Measurements from ENCODE around the gene ZDHHC18.
A peak's percentile ranks its signal among the peaks of the same experiment; 100 is the strongest.

The ZDHHC18 gene

GRCh38 chr1:26826261-26827105, at the start of gene ZDHHC18:
ZDHHC18 (plus strand) TSS chr1:26826688; CDS start chr1:26826805, 117 bp downstream.
- peak in 43 of 56 donors; percentile 20 to 84 (median 51) for DNase-seq

GRCh38 chr1:26779098-26779668, 47.3 kb upstream of the ZDHHC18 start:
- DNase-seq = no peak

GRCh38 chr1:26780344-26780957, 46.0 kb upstream of the ZDHHC18 start:
- peak in 1 of 56 donors; percentile 32 for DNase-seq

GRCh38 chr1:26781206-26781825, 45.2 kb upstream of the ZDHHC18 start:
- no peak for DNase-seq

- DNase-seq = no peak
Observed at GRCh38 chr1:26782521-26783212, 43.8 kb upstream of the ZDHHC18 start.

GRCh38 chr1:26783646-26784022, 42.9 kb upstream of the ZDHHC18 start:
- DNase-seq = no peak

- DNase-seq = peak in 45 of 56 donors; percentile 8 to 85 (median 51)
Observed at GRCh38 chr1:26784023-26784871, 42.2 kb upstream of the ZDHHC18 start.

- no peak for DNase-seq
Observed at GRCh38 chr1:26784886-26785285, 41.6 kb upstream of the ZDHHC18 start.

- peak in 12 of 56 donors; percentile 8 to 47 (median 17) for DNase-seq
Observed at GRCh38 chr1:26785611-26786436, 40.7 kb upstream of the ZDHHC18 start.

- peak in 30 of 56 donors; percentile 7 to 54 (median 32) for DNase-seq
Observed at GRCh38 chr1:26786437-26787380, 39.8 kb upstream of the ZDHHC18 start.

GRCh38 chr1:26787381-26787705, 39.1 kb upstream of the ZDHHC18 start:
- DNase-seq = peak in 3 of 56 donors; percentile 44 to 50 (median 50)

GRCh38 chr1:26787706-26788514, 38.6 kb upstream of the ZDHHC18 start, which contains the start of gene PIGV:
PIGV (plus strand) TSS chr1:26787950; CDS start chr1:26790816, 2,866 bp downstream.
- peak in 55 of 56 donors; percentile 64 to 98 (median 90) for DNase-seq

GRCh38 chr1:26788515-26788785, 38.0 kb upstream of the ZDHHC18 start:
- DNase-seq = peak in 1 of 56 donors; percentile 47

- DNase-seq = peak in 55 of 56 donors; percentile 31 to 94 (median 76)
Observed at GRCh38 chr1:26788836-26789611, 37.5 kb upstream of the ZDHHC18 start.

GRCh38 chr1:26789612-26789865, 36.9 kb upstream of the ZDHHC18 start:
- no peak for DNase-seq

GRCh38 chr1:26789931-26790330, 36.6 kb upstream of the ZDHHC18 start:
- DNase-seq = no peak

- DNase-seq = no peak
Observed at GRCh38 chr1:26790551-26790953, 35.9 kb upstream of the ZDHHC18 start.
